Vagina (tissue), 2 donors: ENCODE results near the gene SNAP91. TPM values are rescaled to one million over a fixed set of nuclear protein-coding genes. Genes with fewer than 3 reads are reported as not detected.

Source experiments
- DNase-seq, 2 donors: peaks; one replicate each; pipeline ENCODE4 v3.0.0-alpha.2; 2017; ENCODE audit errors: extremely low spot score in 2 of 2
- H3K27ac ChIP-seq: fragments of 200-600 bp; sonication (generic); one replicate; pipeline ENCODE4 v1.5.1; 2019
- H3K27me3 ChIP-seq: fragments of 200-600 bp; sonication (generic); one replicate; pipeline ENCODE4 v1.5.1; 2019
- H3K36me3 ChIP-seq, 2 donors: fragments of 200-600 bp; sonication (generic); one replicate each; pipeline ENCODE4 v1.5.1; 2017 to 2019
- H3K4me1 ChIP-seq: fragments of 200-600 bp; sonication (generic); one replicate; pipeline ENCODE4 v1.5.1; 2019
- H3K4me3 ChIP-seq, 2 donors: fragments of 200-600 bp; sonication (generic); 1 replicate in 1 of 2; 2 replicates in 1 of 2; pipeline ENCODE4 v1.5.1; 2016 to 2019
- H3K9me3 ChIP-seq: fragments of 200-600 bp; sonication (generic); one replicate; pipeline ENCODE4 v1.5.1; 2019
- POLR2A ChIP-seq, 2 donors: fragments of 450-650 bp; IDR thresholded peaks; one replicate each; pipeline ENCODE4 v1.6.1; 2017; ENCODE audit warnings: antibody characterized with exemption in 2 of 2, mild to moderate bottlenecking in 2 of 2, moderate library complexity in 2 of 2
- POLR2AphosphoS5 ChIP-seq, 2 donors: sonication (generic); formaldehyde crosslinking; IDR thresholded peaks; one replicate each; pipeline ENCODE4 v1.9.0; 2017; ENCODE audit warnings: antibody characterized with exemption in 2 of 2, mild to moderate bottlenecking in 2 of 2, low read depth in 1 of 2; ENCODE audit not compliant: insufficient read depth in 1 of 2
- intact Hi-C: fragments of 100-400 bp; cut with DNase I; formaldehyde crosslinking; loops from one replicate; pipeline ENCODE4 v1.15.1; 2023
- total RNA-seq: library from RNA; depleted of rRNA; stranded (reverse); fragments of >200 nt; gene quantifications from one replicate; pipeline ENCODE4 v1.2.3, GENCODE V29; 2016
- TF ChIP-seq, protein P1 (sequence below), 3 experiments: fragments of 450-650 bp in 2 of 3; fragments of 200-600 bp in 1 of 3; sonication (generic) in 1 of 3; IDR thresholded peaks; one replicate each; pipeline ENCODE4 v1.5.1; 2017 to 2019; ENCODE audit warnings: antibody characterized with exemption in 3 of 3, mild to moderate bottlenecking in 2 of 3, moderate library complexity in 2 of 3

SNAP91 gene
- total RNA-seq, 1 donor from 2014 or later: 4.7 TPM

DNA sequence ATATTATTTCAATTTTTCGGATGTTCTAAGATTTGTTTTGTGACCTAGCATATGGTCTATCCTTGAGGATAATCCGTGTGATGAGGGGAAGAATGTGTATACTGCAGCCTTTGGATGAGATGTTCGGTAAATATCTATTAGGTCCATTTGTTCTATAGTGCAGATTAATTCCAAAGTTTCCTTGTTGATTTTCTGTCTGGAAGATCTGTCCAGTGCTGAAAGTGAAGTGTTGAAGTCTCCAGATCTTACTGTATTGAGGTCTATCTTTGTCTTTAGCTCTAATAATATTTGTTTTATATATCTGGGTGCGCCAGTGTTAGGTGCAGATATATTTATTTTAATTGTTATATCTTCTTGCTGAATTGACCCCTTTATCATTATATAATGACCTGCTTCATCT, 32.2 kb upstream of the SNAP91 start:
- Histone ChIP-seq H3K27ac (no peak overlapping the region), H3K4me3 (no peak overlapping the region), H3K27me3 (no peaks in the 10 kb centered on the region), H3K9me3 (no peaks in the 10 kb centered on the region), H3K4me1 (no peaks in the 10 kb centered on the region), H3K36me3 (no peaks in the 10 kb centered on the region)
- no peak for TF ChIP-seq POLR2AphosphoS5 (IDR thresholded peaks at IDR 0.05; ENCODE audit: insufficient read depth in 1 of 2, low read depth in 1 of 2)
- TF ChIP-seq, protein P1, sequence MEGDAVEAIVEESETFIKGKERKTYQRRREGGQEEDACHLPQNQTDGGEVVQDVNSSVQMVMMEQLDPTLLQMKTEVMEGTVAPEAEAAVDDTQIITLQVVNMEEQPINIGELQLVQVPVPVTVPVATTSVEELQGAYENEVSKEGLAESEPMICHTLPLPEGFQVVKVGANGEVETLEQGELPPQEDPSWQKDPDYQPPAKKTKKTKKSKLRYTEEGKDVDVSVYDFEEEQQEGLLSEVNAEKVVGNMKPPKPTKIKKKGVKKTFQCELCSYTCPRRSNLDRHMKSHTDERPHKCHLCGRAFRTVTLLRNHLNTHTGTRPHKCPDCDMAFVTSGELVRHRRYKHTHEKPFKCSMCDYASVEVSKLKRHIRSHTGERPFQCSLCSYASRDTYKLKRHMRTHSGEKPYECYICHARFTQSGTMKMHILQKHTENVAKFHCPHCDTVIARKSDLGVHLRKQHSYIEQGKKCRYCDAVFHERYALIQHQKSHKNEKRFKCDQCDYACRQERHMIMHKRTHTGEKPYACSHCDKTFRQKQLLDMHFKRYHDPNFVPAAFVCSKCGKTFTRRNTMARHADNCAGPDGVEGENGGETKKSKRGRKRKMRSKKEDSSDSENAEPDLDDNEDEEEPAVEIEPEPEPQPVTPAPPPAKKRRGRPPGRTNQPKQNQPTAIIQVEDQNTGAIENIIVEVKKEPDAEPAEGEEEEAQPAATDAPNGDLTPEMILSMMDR (IDR thresholded peaks at IDR 0.05): no peak
- no peak for TF ChIP-seq POLR2A (IDR thresholded peaks at IDR 0.05)
- no peak for DNase-seq
- intact Hi-C loops: no loop called here

DNA sequence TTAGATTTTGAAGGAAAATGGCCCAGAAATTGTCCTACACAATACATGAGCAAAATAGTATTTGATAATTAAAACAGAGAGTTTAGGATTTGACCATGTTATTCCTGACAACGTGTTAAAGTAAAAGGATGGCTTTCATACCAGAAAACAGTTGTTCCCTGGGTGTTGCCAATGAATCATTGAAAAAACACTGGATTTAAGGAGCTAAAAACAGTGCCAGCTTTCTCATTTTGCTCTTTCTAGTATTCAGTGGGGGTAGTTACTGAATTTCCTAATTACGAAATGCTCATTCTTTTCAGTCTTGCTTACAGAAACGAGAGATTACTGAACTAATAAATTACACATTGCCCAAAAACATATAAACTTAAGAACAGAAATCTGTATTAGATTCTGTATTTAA, 26.6 kb upstream of the SNAP91 start:
- Histone ChIP-seq H3K27ac (no peak overlapping the region), H3K9me3 (no peaks in the 10 kb centered on the region), H3K4me1 (no peaks in the 10 kb centered on the region), H3K36me3 (no peaks in the 10 kb centered on the region), H3K27me3 (no peaks in the 10 kb centered on the region), H3K4me3 (no peak overlapping the region)
- TF ChIP-seq POLR2AphosphoS5 (IDR thresholded peaks at IDR 0.05; ENCODE audit: insufficient read depth in 1 of 2, low read depth in 1 of 2) (no peak), POLR2A (IDR thresholded peaks at IDR 0.05) (no peak)
- TF ChIP-seq, protein P1 (IDR thresholded peaks at IDR 0.05): no peak
- intact Hi-C loops: no loop called here
- DNase-seq: no peak

DNA sequence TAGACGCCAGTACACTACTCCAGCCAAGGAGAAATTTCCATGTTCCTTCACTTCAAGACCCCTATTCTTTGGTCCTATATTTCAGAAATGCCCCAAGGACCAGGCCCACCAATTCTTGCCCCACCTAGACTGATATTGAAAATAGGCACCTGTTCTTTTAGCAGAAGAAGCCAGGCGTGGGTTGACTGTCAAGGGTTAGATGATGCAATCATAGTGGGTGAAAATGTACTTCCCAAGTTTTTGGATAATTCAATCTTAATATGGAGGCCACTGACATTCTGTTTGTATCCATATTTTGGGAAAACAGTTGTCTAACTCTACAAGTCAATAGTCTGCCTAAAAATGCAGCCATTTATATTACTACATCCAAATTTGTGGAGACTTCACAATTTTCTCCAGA, 21.0 kb upstream of the SNAP91 start:
- Histone ChIP-seq H3K27ac (no peak overlapping the region), H3K4me1 (no peaks in the 10 kb centered on the region), H3K9me3 (no peaks in the 10 kb centered on the region), H3K36me3 (no peaks in the 10 kb centered on the region), H3K4me3 (no peak overlapping the region), H3K27me3 (no peaks in the 10 kb centered on the region)
- DNase-seq: no peak
- TF ChIP-seq, protein P1 (IDR thresholded peaks at IDR 0.05): no peak
- TF ChIP-seq POLR2A (IDR thresholded peaks at IDR 0.05) (no peak), POLR2AphosphoS5 (IDR thresholded peaks at IDR 0.05; ENCODE audit: insufficient read depth in 1 of 2, low read depth in 1 of 2) (no peak)
- intact Hi-C loops: no loop called here

DNA sequence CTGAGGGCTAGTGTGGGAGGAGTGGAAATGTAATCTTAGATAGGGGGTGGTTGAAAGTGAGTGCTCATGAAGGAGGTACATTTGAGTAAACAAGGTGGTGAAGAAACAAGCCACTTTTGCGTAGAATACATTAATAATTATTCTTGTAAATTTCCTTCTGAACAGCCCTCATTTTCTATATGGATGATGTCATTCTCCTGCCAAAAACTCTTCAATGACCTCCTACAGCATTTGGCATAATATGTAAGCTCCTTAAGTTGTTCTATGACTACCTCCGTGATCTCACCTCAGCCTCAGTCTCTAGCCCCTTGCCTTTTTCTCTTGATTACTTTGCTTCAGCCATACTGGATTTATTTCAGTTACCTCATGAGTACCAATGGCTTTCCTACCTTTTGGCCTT, 14.0 kb upstream of the SNAP91 start:
- intact Hi-C loops: no loop called here
- DNase-seq: no peak
- no peaks in the 10 kb centered on the region for H3K27me3 ChIP-seq
- no peaks in the 10 kb centered on the region for H3K36me3 ChIP-seq
- H3K9me3 ChIP-seq: no peaks in the 10 kb centered on the region
- H3K27ac ChIP-seq: no peak overlapping the region
- H3K4me1 ChIP-seq: no peaks in the 10 kb centered on the region
- H3K4me3 ChIP-seq: no peak overlapping the region
- TF ChIP-seq POLR2A (IDR thresholded peaks at IDR 0.05) (no peak), POLR2AphosphoS5 (IDR thresholded peaks at IDR 0.05; ENCODE audit: insufficient read depth in 1 of 2, low read depth in 1 of 2) (no peak)
- TF ChIP-seq, protein P1 (IDR thresholded peaks at IDR 0.05): no peak

DNA sequence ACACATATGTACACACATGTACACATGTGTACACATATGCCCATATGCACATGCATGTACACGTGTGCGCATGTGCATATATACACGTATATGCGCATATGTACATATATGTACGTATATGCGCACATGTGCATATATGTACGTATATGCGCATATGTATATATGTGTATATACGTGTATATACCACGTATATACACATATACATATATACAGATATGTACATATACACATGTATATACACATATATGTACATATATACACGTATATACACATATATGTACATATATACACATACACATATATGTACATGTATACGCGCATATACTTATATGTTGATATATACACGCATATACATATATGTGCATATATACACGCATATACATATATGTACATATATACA, 8.9 kb upstream of the SNAP91 start:
- DNase-seq: no peak
- intact Hi-C loops: no loop called here
- no peaks in the 10 kb centered on the region for H3K9me3 ChIP-seq

More for the DNA sequence above, 8.9 kb upstream of the SNAP91 start:
- TF ChIP-seq POLR2AphosphoS5 (IDR thresholded peaks at IDR 0.05; ENCODE audit: insufficient read depth in 1 of 2, low read depth in 1 of 2): no peak
- TF ChIP-seq, protein P1 (IDR thresholded peaks at IDR 0.05): no peak
- TF ChIP-seq POLR2A (IDR thresholded peaks at IDR 0.05): no peak
- H3K27me3 ChIP-seq: no peaks in the 10 kb centered on the region
- no peaks in the 10 kb centered on the region for H3K4me1 ChIP-seq
- H3K4me3 ChIP-seq: no peak overlapping the region
- H3K36me3 ChIP-seq: no peaks in the 10 kb centered on the region
- no peak overlapping the region for H3K27ac ChIP-seq
